HUES48 (cell line): ENCODE data around the gene ENDOU.

Experiments used
- H3K27ac ChIP-seq: one replicate; pipeline ENCODE4 v1.7.0; 2013; ENCODE audit warnings: low read depth, low read length, inconsistent platforms
- H3K27me3 ChIP-seq: 2 replicates; pipeline ENCODE4 v1.6.1; 2013; ENCODE audit warnings: mild to moderate bottlenecking, low read length; ENCODE audit not compliant: control insufficient read depth, insufficient read depth
- H3K36me3 ChIP-seq: 2 replicates; pipeline ENCODE4 v1.6.1; 2013; ENCODE audit warnings: low read length; ENCODE audit not compliant: control insufficient read depth, insufficient read depth
- H3K4me1 ChIP-seq: 2 replicates; pipeline ENCODE4 v1.6.1; 2013; ENCODE audit warnings: mild to moderate bottlenecking, low read length; ENCODE audit not compliant: control insufficient read depth, insufficient read depth
- H3K4me3 ChIP-seq: 2 replicates; pipeline ENCODE4 v1.5.1; 2013; ENCODE audit warnings: mild to moderate bottlenecking, low read depth, low read length
- H3K9ac ChIP-seq: 2 replicates; pipeline ENCODE4 v1.6.1; 2013; ENCODE audit warnings: mild to moderate bottlenecking, low read depth, low read length, moderate library complexity
- H3K9me3 ChIP-seq: 2 replicates; pipeline ENCODE4 v1.6.1; 2013; ENCODE audit warnings: low read length; ENCODE audit not compliant: control insufficient read depth, insufficient read depth

Gene ENDOU

DNA sequence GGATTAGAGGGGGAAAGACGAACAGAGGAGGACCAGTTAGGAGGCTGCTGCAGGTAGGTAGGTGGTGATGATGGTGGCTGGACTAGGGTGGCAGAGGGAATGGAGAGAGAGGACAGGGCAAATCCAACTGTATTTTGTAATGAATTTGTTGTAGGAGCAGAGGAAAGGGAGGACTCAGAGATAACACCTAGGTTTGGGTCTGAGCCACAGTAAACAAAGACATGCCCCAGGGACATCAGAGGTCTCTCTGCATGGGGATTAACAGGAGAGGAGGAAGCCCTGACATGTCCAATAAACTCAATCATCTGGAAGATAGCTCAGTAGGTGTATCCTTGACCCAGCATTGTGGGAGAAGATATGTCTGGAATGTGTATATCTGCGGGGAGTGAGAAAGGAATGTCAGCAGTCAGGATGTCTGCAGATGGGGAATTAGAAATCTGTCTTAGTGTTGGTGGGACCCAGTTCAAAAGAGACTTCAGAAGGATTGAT lies 43.1 kb upstream of the ENDOU start:
- H3K36me3 ChIP-seq = no peaks in the 10 kb centered on the region
- H3K4me1 ChIP-seq = peaks cover 13% of the 10 kb centered on the region
- H3K9me3 ChIP-seq = no peaks in the 10 kb centered on the region
- H3K27me3 ChIP-seq = no peaks in the 10 kb centered on the region; the same call in 1 of the 2 replicates
- no peak overlapping the region for H3K4me3 ChIP-seq
- no peak overlapping the region for H3K9ac ChIP-seq
- no peak overlapping the region for H3K27ac ChIP-seq

DNA sequence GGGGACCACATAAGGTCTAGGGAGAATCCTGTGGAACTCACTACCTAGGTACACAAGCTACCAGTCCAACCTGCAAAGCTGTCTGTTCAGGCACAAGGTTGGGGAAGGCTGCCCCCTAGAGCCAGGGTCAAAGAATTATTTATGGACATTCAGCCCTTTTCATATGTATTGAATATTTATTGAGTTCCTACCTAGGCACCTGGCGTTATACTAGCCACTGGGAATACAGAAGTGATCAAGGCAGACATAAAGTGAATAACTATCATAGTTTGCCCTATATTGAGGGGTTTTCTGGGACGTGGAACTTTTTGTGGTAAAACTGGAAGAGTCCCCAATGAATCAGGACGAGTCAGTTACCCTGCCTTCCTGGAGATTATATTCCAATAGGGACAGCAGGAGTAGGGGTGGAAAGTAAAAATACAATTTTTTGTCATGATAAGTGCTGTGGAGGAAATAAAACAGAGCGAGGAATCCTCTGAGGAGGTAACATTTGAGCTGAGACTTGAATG lies 42.0 kb upstream of the ENDOU start:
- Histone ChIP-seq H3K36me3 (no peaks in the 10 kb centered on the region), H3K9me3 (no peaks in the 10 kb centered on the region), H3K9ac (no peak overlapping the region), H3K27ac (no peak overlapping the region), H3K4me1 (peaks cover 11% of the 10 kb centered on the region), H3K27me3 (no peaks in the 10 kb centered on the region; the same call in 1 of the 2 replicates), H3K4me3 (no peak overlapping the region)

DNA sequence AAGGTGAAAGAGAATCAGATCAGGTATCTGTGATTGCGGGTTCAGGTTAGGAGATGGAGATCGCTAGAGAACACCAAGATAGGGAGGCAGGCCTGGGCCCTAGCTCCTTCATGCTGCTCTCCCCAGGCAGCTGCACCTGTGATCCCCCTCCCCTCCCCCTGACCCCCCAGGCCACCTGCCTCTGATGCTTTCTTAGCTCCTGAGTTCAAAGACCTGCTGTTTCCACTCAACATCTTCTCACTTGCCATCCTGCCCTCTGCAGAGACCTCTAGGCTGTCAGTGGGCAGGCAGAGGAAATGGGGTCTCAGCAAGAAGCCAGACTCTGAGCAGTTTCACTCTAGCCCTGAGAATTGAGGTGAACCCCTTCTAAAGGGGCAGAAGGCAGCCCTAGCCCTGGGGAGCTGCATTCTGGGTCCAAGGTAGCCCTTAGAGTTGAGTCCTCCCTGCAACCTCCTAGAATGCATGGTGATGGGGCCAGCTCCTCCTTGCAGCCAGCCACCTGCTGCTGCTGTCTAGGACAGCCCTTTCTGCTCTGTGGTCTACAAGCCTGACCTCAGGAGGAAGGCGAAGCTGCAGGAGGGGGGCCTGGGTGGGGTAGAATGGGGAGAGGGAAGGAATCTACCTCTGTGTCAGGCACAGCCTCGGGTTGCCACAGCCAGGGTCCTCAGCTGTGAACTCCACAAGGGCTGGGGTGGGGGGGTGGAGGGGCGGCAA lies 41.4 kb upstream of the ENDOU start:
- Histone ChIP-seq H3K27ac (no peak overlapping the region), H3K36me3 (no peaks in the 10 kb centered on the region), H3K9me3 (no peaks in the 10 kb centered on the region), H3K27me3 (no peaks in the 10 kb centered on the region), H3K4me1 (peaks cover 11% of the 10 kb centered on the region), H3K9ac (no peak overlapping the region), H3K4me3 (no peak overlapping the region)

DNA sequence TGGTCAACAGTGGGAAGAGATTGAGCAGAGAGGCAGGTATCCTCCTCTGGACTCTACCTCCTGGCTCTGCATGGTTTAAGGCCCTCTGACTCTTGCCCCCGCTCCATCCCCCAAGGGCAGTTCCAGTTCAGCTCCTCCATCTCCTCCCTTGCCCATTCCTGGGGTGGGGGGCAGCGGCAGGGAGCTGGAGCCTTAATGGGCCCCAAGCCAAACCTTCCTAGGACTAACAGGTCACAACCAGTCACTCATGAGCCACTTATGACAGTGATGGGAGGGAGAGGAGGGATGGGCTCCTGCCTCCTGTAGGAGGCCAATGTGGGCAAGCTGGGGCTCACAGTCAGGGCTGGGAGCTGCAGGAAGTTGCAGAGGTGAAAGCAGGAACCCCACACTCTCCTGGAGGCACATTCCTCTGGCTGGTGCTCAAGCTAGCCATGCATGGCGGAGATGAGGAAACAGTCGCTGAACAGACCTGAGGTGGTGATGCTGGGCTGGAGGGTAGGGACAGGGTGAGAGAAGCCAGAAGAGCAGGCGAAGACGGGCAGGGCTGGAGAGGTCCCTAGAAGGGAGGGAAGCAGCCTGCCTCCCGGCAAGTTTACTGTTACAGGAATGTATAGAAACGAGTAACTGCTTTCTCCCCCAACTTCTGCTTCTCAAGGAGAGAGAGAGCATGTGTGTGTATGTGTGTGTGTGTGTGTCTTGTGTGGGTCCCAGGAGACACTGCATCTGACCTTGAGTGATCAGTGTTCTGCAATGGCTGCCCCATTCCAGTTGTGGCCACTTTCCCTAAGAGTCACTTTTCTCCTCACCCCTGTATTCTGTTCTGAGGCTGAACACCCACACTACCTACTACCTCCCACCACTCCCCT lies 38.4 kb upstream of the ENDOU start:
- peaks cover 6% of the 10 kb centered on the region for H3K4me1 ChIP-seq
- no peak overlapping the region for H3K4me3 ChIP-seq
- H3K36me3 ChIP-seq = no peaks in the 10 kb centered on the region
- H3K9me3 ChIP-seq = no peaks in the 10 kb centered on the region
- no peak overlapping the region for H3K9ac ChIP-seq
- H3K27me3 ChIP-seq = no peaks in the 10 kb centered on the region; the same call in 1 of the 2 replicates
- no peak overlapping the region for H3K27ac ChIP-seq

DNA sequence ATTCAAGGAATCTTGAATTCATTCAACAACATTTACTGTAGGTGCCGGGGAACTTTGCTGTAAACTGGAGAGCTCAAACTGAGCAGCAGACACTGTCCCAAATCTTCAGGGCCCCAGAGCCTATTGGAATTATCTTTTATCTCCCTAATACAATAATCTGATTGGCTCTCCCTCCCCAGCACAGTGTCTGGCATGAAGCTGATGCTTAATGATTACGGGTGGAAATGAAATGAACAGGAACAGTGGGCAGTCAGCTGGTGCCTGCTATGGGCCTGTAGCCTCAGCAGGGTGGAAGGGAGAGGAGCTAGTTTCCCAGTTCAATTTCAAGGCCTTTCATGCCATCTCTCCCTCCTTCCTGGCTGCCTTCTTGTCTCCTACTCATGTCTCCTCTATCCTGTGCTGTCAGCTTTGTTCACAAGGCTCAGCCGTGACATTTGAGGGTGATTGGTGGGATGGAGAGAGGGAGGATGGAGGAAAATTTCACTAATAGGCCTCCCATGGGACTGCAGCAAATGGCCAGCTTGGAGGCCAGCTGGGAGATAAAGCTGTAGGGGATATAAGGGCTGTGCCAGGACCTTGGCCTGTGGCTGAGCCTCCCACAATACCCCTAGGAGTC lies 37.7 kb upstream of the ENDOU start:
- H3K27me3 ChIP-seq = peaks cover 1% of the 10 kb centered on the region; the same call in 1 of the 2 replicates
- no peak overlapping the region for H3K27ac ChIP-seq
- no peaks in the 10 kb centered on the region for H3K36me3 ChIP-seq
- peaks cover 5% of the 10 kb centered on the region for H3K4me1 ChIP-seq
- no peak overlapping the region for H3K4me3 ChIP-seq
- no peak overlapping the region for H3K9ac ChIP-seq
- H3K9me3 ChIP-seq = no peaks in the 10 kb centered on the region

DNA sequence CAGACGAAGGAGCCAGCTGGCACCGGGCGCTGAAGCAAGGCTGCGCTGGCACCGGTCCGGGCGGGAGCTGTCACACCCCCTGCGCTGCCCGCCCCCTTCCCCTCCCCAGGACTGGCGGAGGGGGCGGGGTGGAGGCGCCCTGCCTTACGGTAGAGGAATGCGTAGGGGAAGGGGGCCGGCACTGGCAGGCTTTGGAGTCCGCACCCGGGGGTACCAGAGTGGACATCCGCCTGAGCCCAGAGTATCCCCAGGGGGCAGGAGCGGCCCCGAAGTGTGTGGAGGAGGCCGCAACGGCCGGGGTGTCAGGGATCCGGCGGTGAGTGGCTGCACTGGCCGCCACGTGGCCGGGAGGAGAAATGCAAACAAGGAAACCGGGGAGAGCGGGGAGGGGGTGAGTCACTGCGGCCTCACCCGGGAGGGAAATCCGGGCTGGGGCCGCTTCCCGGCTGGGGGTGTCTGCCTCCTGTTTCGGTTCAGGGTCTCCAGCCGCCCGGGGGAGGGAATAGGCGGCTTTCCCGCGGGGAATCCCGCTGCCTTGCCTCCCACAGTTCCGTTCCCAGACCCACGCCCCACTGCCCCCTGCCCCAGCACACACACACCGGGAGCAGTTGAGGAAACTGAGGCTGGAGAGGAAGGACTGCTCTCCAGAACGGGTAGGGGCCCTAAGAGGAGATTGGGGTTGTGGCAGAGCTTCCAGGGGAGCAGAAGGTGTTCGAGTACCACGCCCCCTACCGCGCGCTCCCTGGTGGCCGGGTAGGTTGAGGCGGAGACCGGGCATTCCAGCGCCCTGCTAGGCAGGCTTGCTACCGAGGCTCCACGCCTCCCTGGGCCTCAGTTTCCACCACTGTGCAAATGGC lies 33.8 kb upstream of the ENDOU start, which contains the start of gene RAPGEF3:
TSS of gene RAPGEF3 (minus strand) at position 47 of the 857 bp plus-strand sequence. CDS start 324 bp downstream, outside the sequence.
- H3K9me3 ChIP-seq = no peaks in the 10 kb centered on the region
- H3K27me3 ChIP-seq = peaks cover 6% of the 10 kb centered on the region; the same call in 1 of the 2 replicates
- no peaks in the 10 kb centered on the region for H3K36me3 ChIP-seq
- H3K9ac ChIP-seq = peak within 1 kb of the TSS; percentile 46
- H3K4me1 ChIP-seq = peaks cover 16% of the 10 kb centered on the region
- peak within 1 kb of the TSS; percentile 52 for H3K27ac ChIP-seq
- peak within 1 kb of the TSS; percentile 71 for H3K4me3 ChIP-seq

DNA sequence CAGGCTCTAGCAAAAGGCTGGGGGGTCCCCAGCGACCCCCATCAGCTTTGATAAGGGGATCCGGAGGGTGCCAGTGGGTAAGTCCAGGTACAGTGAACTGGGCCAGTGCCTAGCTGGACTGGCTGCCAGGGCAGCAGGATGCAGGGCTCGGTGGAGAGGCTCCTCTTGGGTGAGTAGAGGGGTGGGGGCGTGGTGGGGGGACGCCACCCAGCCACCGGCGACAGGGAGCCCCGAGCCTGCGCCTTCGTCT lies 33.2 kb upstream of the ENDOU start:
- H3K9me3 ChIP-seq = no peaks in the 10 kb centered on the region
- H3K4me3 ChIP-seq = peak overlapping the region; percentile 71

DNA sequence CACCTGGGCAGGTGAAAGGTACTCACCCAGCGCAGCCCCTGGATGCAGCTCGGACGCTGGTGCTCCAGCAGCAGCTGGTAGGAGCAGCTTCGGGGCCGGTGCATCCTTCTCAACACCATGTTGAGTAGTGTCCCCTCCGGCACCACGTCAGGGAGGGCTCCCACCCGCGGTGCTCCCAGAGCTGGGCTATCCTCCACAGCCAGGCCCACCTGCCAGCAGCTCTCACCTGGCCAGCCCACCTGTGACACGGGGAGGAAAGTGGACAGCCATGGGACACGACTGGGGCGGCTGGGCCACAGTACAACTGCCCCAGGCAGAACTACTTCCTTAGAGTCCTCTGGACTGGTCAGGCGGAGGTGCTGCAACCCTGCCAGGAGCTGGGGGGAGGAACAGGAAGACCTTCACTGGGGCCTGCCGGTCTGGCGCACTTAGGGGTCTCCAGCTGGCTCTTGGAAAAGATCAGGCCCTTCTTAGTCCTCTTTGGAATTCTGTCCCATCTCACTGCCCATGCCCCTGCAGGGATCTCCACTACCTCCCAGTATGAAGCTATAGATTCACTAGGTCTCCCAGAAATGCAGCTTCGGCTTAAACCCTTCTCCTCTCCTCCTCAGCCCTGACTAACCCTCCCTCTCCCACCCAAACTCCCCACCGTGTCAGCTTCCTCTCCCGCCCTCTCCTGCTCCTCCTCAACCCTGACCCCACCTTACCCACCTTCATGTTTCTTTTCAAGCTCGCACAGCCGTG lies 32.7 kb upstream of the ENDOU start:
- Histone ChIP-seq H3K9me3 (no peaks in the 10 kb centered on the region), H3K4me3 (peak overlapping the region; percentile 71), H3K9ac (no peak overlapping the region), H3K36me3 (no peaks in the 10 kb centered on the region), H3K27me3 (peaks cover 6% of the 10 kb centered on the region; the same call in 1 of the 2 replicates), H3K4me1 (peaks cover 27% of the 10 kb centered on the region), H3K27ac (peak overlapping the region; percentile 52)

More for the DNA sequence above, 33.2 kb upstream of the ENDOU start:
- Histone ChIP-seq H3K27ac (peak overlapping the region; percentile 52), H3K4me1 (peaks cover 22% of the 10 kb centered on the region), H3K9ac (no peak overlapping the region), H3K27me3 (peaks cover 6% of the 10 kb centered on the region; the same call in 1 of the 2 replicates), H3K36me3 (no peaks in the 10 kb centered on the region)

DNA sequence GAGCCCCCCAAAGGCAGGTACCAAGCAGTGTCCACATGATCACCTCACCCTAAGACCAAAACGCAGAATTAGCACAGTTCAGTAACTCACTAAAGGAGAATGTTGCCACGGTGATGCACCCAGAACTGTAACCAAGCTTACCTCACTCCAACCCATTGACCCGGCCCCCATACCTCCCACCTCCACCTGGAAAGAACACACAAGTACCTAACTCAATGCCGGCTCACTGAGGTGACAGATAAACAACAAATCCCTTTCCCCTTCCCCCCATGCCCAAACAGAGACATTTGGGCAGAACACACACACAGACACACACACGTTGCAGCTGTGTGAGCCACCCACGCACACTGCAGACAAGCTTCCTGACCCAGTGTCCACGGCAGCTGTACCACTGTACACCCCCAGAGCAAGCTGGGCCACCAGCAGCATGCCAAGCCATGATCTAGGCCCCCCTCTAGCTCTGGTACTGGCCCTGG lies 32.1 kb upstream of the ENDOU start:
- Histone ChIP-seq H3K4me3 (no peak overlapping the region; the same call in 1 of the 2 replicates), H3K9me3 (no peaks in the 10 kb centered on the region), H3K27ac (no peak overlapping the region), H3K36me3 (no peaks in the 10 kb centered on the region), H3K4me1 (peaks cover 27% of the 10 kb centered on the region), H3K9ac (no peak overlapping the region), H3K27me3 (peaks cover 6% of the 10 kb centered on the region; the same call in 1 of the 2 replicates)
